ENCODE results near the gene TM7SF2. TPM values are rescaled to one million over a fixed set of nuclear protein-coding genes. Genes with fewer than 3 reads are reported as not detected.
A peak's percentile ranks its signal among the peaks of the same experiment; 100 is the strongest.

Gene TM7SF2
- total RNA-seq, 1 experiment from 2014 or later: 74.8 TPM

GRCh38 chr11:65117206-65118096 is 5.8 kb downstream of the TM7SF2 start, which contains the start of gene ZNHIT2:
ZNHIT2 (minus strand) TSS chr11:65117701; CDS start chr11:65117653, 48 bp downstream.
- H3K4ac ChIP-seq (ENCODE audit: low read depth, low read length): no peak within 1 kb of the TSS; the same call in 1 of the 2 replicates
- H3K9ac ChIP-seq (ENCODE audit: extremely low read depth, insufficient read length, low read length): peak within 1 kb of the TSS; percentile 82
- no peak within 1 kb of the TSS for H2BK5ac ChIP-seq (ENCODE audit: insufficient read length, low read length)
- H3K23ac ChIP-seq (ENCODE audit: insufficient read length, low read depth, low read length): no peak within 1 kb of the TSS
- Mint-ChIP-seq H3K36me3 (ENCODE audit: insufficient read depth in 1 of 3, low read depth in 3 of 3) (peaks cover 32 to 67% (median 65%) of the 10 kb centered on the region in 3 experiments), H3K9me3 (no peaks in the 10 kb centered on the region), H3K4me3 (peak within 1 kb of the TSS; percentile 84 to 89), H3K27me3 (ENCODE audit: low read depth) (peaks cover 1% of the 10 kb centered on the region; the same call in 1 of the 2 replicates), H3K27ac (peak within 1 kb of the TSS; percentile 92 to 98 (median 96)), H3K4me1 (peaks cover 14 to 26% of the 10 kb centered on the region in 2 experiments)
- no peak within 1 kb of the TSS for H2AFZ ChIP-seq (ENCODE audit: low read length)
- peak within 1 kb of the TSS; percentile 74 for H3K4me2 ChIP-seq (ENCODE audit: insufficient read depth, insufficient read length, low read length)
- H3K27me3 ChIP-seq (ENCODE audit: insufficient read depth, low read length): no peaks in the 10 kb centered on the region
- no peaks in the 10 kb centered on the region for H4K20me1 ChIP-seq (ENCODE audit: control insufficient read depth, insufficient read depth, insufficient read length)
- no peak within 1 kb of the TSS for H2BK15ac ChIP-seq (ENCODE audit: low read depth, low read length)
- no peak within 1 kb of the TSS for H2BK12ac ChIP-seq (ENCODE audit: insufficient read length, low read depth, low read length)
- H4K91ac ChIP-seq (ENCODE audit: insufficient read length, low read depth, low read length): no peak within 1 kb of the TSS
- H3K56ac ChIP-seq (ENCODE audit: insufficient read length, low read depth, low read length): no peak within 1 kb of the TSS
- no peak within 1 kb of the TSS for H4K5ac ChIP-seq (ENCODE audit: insufficient read length, low read depth, low read length)
- H3K4me1 ChIP-seq (ENCODE audit: insufficient read depth, low read length): no peaks in the 10 kb centered on the region
- no peak within 1 kb of the TSS for H3T11ph ChIP-seq (ENCODE audit: low read length)
- H2BK120ac ChIP-seq (ENCODE audit: low read depth, low read length, poor library complexity, severe bottlenecking): no peak within 1 kb of the TSS
- WGBS (ENCODE audit: extremely low coverage, insufficient read length, low lambda C conversion rate): no CpG with 5 or more reads among the region's 89 CpGs
- no peak within 1 kb of the TSS for H2AK5ac ChIP-seq (ENCODE audit: insufficient read length, low read length)
- H3K18ac ChIP-seq (ENCODE audit: insufficient read length, low read depth, low read length): peak within 1 kb of the TSS; percentile 88
- DNase-seq: peak; percentile 99
- H3K23me2 ChIP-seq (ENCODE audit: insufficient read length, low read depth, low read length, poor library complexity, severe bottlenecking): peaks cover 21% of the 10 kb centered on the region
- H3K79me1 ChIP-seq (ENCODE audit: insufficient read depth, low read depth, low read length, poor library complexity, severe bottlenecking): no peaks in the 10 kb centered on the region
- H3K14ac ChIP-seq (ENCODE audit: insufficient read depth, low read length): peak within 1 kb of the TSS; percentile 91
- H4K8ac ChIP-seq (replicated peaks; ENCODE audit: insufficient read length, low read depth, low read length): no peak within 1 kb of the TSS
- no peak within 1 kb of the TSS for H2BK20ac ChIP-seq (ENCODE audit: low read depth, low read length, poor library complexity, severe bottlenecking)
- no peaks in the 10 kb centered on the region for H3K9me3 ChIP-seq (ENCODE audit: control insufficient read depth, low read depth, low read length)
- peak; percentile 96 for TF ChIP-seq CTCF (conservative IDR thresholded peaks at IDR 0.05)
- no peak within 1 kb of the TSS for H3K27ac ChIP-seq (ENCODE audit: insufficient read length, low read depth, low read length)
- peaks cover 6% of the 10 kb centered on the region; the same call in 1 of the 2 replicates for H3K79me2 ChIP-seq (ENCODE audit: insufficient read depth, low read length)
